HEK293T (cell line): ENCODE results near the gene SFR1.
"Not testable (repeated sequence)": the region's sequence is repeated elsewhere in the genome, so short reads cannot be mapped to it uniquely, and the experiment has no call there.

Source experiments
- BHLHE40 ChIP-seq: fragments of 450-650 bp; IDR thresholded peaks from 2 replicates; pipeline ENCODE4 v1.6.1; 2016; ENCODE audit warnings: mild to moderate bottlenecking, moderate library complexity, borderline replicate concordance
- ELF4 ChIP-seq: fragments of 450-650 bp; IDR thresholded peaks from 2 replicates; pipeline ENCODE4 v1.6.1; 2017; ENCODE audit warnings: antibody characterized with exemption
- FOXA1 ChIP-seq: fragments of 450-650 bp; IDR thresholded peaks from 2 replicates; pipeline ENCODE4 v1.6.1; 2016; ENCODE audit warnings: mild to moderate bottlenecking
- FOXK2 ChIP-seq: fragments of 450-650 bp; IDR thresholded peaks from 2 replicates; pipeline ENCODE4 v1.6.1; 2016; ENCODE audit warnings: mild to moderate bottlenecking
- FOXM1 ChIP-seq: fragments of 450-650 bp; IDR thresholded peaks from 2 replicates; pipeline ENCODE4 v1.6.1; 2017; ENCODE audit warnings: mild to moderate bottlenecking, borderline replicate concordance
- L3MBTL2 ChIP-seq: fragments of 450-650 bp; conservative IDR thresholded peaks from 2 replicates; pipeline ENCODE4 v1.6.1; 2016; ENCODE audit warnings: mild to moderate bottlenecking
- LEF1 ChIP-seq: fragments of 450-650 bp; IDR thresholded peaks from 2 replicates; pipeline ENCODE4 v1.6.1; 2017; ENCODE audit warnings: mild to moderate bottlenecking, borderline replicate concordance
- NFRKB ChIP-seq: fragments of 450-650 bp; IDR thresholded peaks from 2 replicates; pipeline ENCODE4 v1.6.1; 2016; ENCODE audit warnings: mild to moderate bottlenecking, moderate library complexity
- SP1 ChIP-seq: fragments of 450-650 bp; IDR thresholded peaks from 2 replicates; pipeline ENCODE4 v1.6.1; 2017
- SUZ12 ChIP-seq: fragments of 450-650 bp; IDR thresholded peaks from 2 replicates; pipeline ENCODE4 v1.6.1; 2016; ENCODE audit warnings: mild to moderate bottlenecking
- TARDBP ChIP-seq: fragments of 450-650 bp; IDR thresholded peaks from 2 replicates; pipeline ENCODE4 v1.6.1; 2016
- ZNF384 ChIP-seq: fragments of 450-650 bp; IDR thresholded peaks from 2 replicates; pipeline ENCODE4 v1.6.1; 2016
- TF ChIP-seq, protein P1 (sequence below): fragments of 450-650 bp; IDR thresholded peaks from 2 replicates; pipeline ENCODE4 v1.6.1; 2016

DNA sequence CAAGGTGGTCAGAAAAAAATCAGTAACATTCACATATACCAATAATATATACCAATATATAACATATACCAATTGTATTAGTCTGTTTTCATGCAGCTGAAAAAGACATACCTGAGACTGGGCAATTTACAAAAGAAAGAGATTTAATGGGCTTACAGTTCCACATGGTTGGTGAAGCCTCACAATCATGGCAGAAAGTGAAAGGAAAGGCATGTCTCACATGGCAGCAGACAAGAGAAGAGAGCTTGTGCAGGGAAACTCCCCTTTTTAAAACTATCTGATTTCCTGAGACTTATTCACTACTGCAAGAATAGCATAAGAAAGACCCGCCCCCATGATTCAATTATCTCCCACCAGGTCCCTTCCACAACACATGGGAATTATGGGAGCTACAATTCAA is 52.2 kb downstream of the SFR1 start:
- not testable (repeated sequence) for TF ChIP-seq FOXK2, BHLHE40, ELF4, LEF1, SUZ12, FOXM1, FOXA1, L3MBTL2, TARDBP, SP1, ZNF384, NFRKB
- TF ChIP-seq, protein P1, sequence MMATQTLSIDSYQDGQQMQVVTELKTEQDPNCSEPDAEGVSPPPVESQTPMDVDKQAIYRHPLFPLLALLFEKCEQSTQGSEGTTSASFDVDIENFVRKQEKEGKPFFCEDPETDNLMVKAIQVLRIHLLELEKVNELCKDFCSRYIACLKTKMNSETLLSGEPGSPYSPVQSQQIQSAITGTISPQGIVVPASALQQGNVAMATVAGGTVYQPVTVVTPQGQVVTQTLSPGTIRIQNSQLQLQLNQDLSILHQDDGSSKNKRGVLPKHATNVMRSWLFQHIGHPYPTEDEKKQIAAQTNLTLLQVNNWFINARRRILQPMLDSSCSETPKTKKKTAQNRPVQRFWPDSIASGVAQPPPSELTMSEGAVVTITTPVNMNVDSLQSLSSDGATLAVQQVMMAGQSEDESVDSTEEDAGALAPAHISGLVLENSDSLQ, result not testable (repeated sequence)
